Right forelimb (tissue), 1 donor: ENCODE results near the gene ARID2.

ENCODE experiments used
- DNase-seq: peaks from one replicate; pipeline ENCODE4 v3.0.0-alpha.2; 2018

The ARID2 gene

GRCh38 chr12:45729233-45730083 lies at the start of gene ARID2:
Gene ARID2, plus strand, starts transcription at chr12:45729706. Its CDS starts 131 bp downstream, at chr12:45729837.
- peak; percentile 87 for DNase-seq

GRCh38 chr12:45680362-45680761 lies 49.1 kb upstream of the ARID2 start:
- DNase-seq, result no peak

DNA sequence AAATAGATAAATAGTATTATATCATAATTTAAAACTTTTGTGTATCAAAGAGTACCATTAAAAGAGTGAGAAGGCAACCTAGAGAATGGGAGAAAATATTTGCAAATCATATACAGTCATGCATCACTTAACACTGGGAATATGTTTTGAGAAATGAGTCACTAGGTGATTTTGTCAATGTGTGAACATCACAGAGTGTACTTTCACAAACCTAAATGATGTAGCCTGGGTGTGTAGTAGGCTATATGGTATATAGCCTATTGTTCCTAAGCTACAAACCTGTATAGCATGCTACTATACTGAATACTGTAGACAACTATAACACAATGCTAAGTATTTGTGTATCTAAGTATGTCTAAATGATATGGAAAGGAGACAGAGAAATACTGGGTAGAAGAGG lies 48.0 kb upstream of the ARID2 start:
- DNase-seq, result no peak

DNA sequence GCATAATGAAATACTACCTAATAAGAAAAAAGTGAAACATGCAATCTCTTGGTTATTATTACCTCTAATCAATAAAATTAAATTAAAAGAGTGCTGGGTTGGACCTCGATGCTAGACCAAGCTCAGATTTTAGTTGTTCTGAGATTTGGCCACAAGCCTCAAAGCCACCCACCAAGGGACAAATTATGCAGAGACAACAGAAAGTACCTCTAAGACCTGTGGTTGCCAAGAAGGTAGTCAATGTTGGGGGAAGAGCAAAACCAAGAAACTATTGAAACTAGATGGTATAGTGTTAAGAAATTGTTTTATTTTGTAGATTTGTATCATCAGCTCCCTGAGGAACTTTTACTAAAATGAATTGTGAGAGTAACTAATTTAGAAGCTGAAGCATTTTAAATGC lies 43.8 kb upstream of the ARID2 start:
- no peak for DNase-seq

DNA sequence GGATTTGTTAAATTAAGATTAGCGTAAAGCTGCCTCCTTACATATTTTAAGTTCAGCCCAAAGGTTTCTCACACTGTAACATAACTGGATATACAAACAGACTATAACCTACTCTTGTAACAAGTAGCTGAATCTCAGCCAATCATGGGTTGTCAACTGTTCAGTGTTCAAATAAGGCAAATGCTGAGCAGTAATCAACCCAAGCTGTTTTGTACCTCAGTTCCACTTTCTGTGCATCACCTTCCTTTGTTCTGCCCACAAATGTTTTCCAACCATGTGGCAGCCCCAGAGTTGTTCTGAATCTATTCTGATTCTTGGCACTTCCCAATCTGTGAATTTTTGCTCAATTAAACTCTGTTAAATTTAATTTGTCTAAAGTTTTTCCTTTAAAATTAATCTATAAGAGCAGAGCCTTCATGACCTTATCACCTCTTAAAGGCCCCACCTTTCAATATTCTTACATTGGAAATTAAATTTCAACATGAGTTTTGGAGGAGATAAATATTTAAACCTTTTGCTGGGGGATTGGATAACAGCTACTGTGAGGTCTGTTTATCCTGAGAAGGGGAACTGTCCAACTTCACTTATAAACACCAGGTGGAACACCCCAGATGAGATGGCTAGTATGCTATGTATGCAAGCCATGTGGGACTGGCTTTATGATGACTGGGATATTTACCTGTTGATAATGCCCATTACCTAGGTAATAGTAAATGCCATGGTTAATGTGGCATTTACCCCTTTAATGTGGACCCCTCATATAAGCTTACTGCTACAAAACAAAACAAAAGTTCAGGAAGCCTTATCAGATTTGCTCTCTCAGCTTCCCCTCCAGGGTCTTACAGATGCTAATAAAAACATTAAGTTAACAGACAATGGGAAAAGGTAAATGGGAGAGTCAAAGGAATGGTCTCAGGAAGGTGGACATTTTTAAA lies 42.2 kb upstream of the ARID2 start:
- no peak for DNase-seq

GRCh38 chr12:45688183-45688582 lies 41.3 kb upstream of the ARID2 start:
- DNase-seq, result no peak

DNA sequence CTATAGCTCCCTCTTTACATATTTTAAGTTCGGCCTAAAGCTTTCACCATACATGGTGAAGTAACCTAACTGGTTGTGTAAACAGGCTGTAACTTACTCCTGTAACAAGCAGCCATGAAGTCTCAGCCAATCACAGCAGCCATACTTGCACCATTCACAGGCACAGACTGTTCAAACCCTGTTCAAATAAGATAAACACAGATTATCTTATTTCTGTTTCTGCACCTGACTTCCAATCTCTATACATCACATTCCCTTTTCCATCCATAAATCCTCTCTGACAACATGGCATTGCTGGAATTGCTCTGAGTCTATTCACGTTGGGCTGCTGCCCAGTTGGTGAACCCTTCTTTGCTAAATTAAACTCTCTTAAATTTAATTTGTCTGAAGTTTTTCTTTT lies 34.5 kb upstream of the ARID2 start:
- no peak for DNase-seq

GRCh38 chr12:45695606-45696005 lies 33.9 kb upstream of the ARID2 start:
- no peak for DNase-seq

DNA sequence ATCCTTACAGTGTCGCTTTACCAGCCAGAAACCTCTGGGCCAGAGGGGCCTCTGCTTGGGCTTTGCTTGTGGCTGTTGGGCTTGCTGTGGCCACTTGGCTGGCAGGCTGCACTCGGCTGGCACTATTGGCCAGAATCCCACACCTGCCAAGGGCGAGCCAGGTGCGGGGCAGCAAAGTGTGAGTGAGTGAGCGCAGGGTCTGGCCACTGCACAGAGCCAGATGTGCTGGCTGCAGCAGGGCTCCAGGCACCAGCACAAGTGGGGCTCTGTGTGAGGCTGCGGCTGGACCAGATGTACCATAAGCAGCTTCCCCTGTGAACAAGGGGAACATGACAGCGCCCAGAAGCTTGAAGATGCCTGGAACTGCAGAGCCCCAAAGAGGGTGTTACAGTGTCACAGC lies 33.5 kb upstream of the ARID2 start:
- no peak for DNase-seq

- DNase-seq, result no peak
Observed at GRCh38 chr12:45697371-45697770, 32.1 kb upstream of the ARID2 start.

DNA sequence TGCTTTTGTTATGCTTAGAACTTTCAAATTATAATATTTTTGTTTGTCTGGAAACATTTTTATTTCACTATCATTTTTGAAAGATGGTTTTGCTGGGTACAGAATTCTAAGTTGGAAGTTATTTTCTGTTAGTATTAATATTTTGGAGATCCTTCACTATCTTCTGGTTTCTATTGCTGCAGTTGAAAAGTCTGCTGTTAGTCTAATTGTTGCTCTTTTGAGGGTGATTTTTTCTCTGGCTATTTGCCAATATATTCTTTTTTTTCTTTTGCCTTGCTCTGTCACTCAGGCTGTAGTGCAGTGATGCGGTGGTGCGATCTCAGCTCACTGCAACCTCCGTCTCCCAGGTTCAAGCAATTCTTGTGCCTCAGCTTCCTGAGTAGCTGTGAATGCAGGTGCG lies 28.2 kb upstream of the ARID2 start:
- DNase-seq, result no peak

- DNase-seq, result no peak
Observed at GRCh38 chr12:45703942-45704341, 25.6 kb upstream of the ARID2 start.

- no peak for DNase-seq
Observed at GRCh38 chr12:45704968-45705367, 24.5 kb upstream of the ARID2 start.

- DNase-seq, result no peak
Observed at GRCh38 chr12:45705404-45705803, 24.1 kb upstream of the ARID2 start.

DNA sequence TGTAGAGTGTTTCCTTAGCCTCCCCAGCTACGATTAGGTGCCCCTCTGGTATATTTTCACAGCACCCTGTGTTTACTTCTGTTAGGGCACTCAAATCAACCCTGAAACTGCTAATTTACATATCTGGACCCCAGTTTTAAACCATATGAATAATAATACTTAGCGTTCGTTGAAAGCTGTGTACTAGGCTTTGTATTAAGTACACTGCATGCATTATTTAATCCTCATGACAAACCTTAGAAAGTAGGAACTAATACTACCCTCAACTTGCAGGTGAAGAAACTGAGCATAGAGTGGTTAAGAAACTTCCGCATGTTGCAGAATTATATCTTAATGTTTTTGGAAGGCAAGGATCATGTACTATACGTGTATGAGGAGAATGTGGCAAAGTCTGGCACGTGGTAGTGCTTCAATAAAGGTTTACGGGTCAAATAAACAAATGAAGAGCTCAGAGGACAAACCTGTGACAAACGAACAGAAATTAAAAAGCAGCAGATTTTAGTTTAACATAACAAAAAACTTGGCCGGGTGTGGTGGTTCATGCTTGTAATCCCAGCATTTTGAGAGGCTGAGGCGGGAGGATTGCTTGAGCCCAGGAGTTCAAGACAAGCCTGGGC lies 22.2 kb upstream of the ARID2 start:
- DNase-seq, result no peak

GRCh38 chr12:45708363-45708762 lies 21.1 kb upstream of the ARID2 start:
- no peak for DNase-seq

DNA sequence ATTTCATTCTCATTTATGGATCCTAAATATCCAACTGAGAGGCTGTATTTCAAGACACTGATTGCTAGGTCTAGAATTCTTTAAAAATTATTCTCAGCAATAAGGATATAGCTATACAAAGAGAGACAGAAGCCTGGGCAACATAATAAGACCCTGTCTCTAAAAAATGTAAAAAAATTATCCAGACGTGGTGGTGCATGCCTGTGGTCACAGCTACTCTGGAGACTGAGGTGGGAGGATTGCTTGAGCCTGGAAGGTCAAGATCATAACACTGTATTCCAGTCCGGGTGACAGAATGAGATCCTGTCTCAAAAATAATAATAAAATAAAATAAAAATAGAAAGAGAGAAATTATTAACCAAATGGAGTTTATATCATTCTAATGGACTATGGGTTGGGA lies 20.6 kb upstream of the ARID2 start:
- DNase-seq, result no peak

DNA sequence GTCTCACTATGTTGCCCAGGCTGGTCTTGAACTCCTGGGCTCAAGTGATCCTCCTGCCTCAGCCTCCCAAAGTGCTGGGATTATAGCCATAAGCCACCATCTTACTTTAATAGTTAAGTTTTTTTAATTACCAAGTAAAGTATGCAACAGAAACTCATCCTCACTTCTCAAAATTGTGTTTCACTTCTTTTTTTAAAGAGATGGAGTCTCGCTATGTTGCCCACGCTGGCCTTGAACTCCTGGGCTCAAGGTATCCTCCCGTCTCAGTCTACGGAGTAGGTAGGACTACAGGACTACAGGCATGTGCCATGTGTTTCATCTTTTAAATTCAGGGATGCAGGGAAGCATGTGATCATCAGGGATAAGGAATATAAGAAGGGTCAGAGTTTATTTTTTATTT lies 17.2 kb upstream of the ARID2 start:
- DNase-seq, result no peak

- DNase-seq, result no peak
Observed at GRCh38 chr12:45713078-45713477, 16.4 kb upstream of the ARID2 start.

- no peak for DNase-seq
Observed at GRCh38 chr12:45718306-45718705, 11.2 kb upstream of the ARID2 start.

- no peak for DNase-seq
Observed at GRCh38 chr12:45720069-45720468, 9.4 kb upstream of the ARID2 start.

DNA sequence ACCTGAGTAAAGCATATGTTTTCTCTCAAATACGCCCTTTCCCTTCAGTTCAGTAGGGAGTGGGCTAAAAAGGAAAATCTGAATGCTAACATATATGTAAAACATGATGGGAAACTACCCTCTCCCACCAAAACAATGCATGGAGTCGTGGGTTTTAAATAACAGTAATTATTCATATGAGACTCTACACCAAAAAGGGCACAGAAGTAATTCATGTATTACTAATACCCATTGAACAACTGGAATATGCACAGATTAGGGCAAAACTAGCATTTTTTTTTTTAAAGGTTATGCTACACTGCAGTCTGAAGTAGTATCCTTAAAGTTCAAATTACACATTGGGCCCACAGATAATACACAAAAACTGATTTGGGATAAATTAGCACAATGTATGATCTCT lies 8.1 kb upstream of the ARID2 start:
- DNase-seq, result no peak

GRCh38 chr12:45721954-45722353 lies 7.6 kb upstream of the ARID2 start:
- DNase-seq, result no peak
